ENCODE data around the gene RCOR2. TPM values are rescaled to one million over a fixed set of nuclear protein-coding genes. Genes with fewer than 3 reads are reported as not detected.

The RCOR2 gene
- total RNA-seq, 1 experiment from 2014 or later, result 3.4 TPM

GRCh38 chr11:63911876-63912275 is 5.1 kb downstream of the RCOR2 start:
- intact Hi-C loops (cut with micrococcal nuclease; ENCODE audit: unreplicated experiment), result no loop called here
- BruUV-seq (replicated peaks), result no TSS peak
- ChIA-PET POLR2A (ENCODE audit: unreplicated experiment) (no interaction called here), CTCF (no interaction called here)
- no peak for DNase-seq
- Histone ChIP-seq H4K20me1 (ENCODE audit: insufficient read depth) (peaks cover 6% of the 10 kb centered on the region; the same call in 1 of the 2 replicates), H3K27me3 (ENCODE audit: insufficient read depth, low read depth) (no peaks in the 10 kb centered on the region), H3K27ac (no peak overlapping the region), H3K36me3 (ENCODE audit: low read depth) (no peaks in the 10 kb centered on the region), H3K9me2 (ENCODE audit: insufficient read depth) (no peaks in the 10 kb centered on the region), H2AFZ (no peak overlapping the region), H3K9me3 (ENCODE audit: insufficient read depth, low read depth) (no peaks in the 10 kb centered on the region), H3K79me2 (ENCODE audit: low read depth) (no peaks in the 10 kb centered on the region), H3K4me2 (no peak overlapping the region), H3F3A (ENCODE audit: insufficient read depth, low read depth) (peaks cover 31% of the 10 kb centered on the region), H3K4me1 (replicated peaks; ENCODE audit: insufficient read depth) (0 out of 2 replicates have a peak, but pooled peaks cover 5% of the 10 kb centered on the region), H3K4me3 (no peak overlapping the region)
- TF ChIP-seq EZH2 (IDR thresholded peaks at IDR 0.05; ENCODE audit: low read depth) (no peak), CTCF (conservative IDR thresholded peaks at IDR 0.05) (no peak)

GRCh38 chr11:63911440-63911839 is 5.5 kb downstream of the RCOR2 start:
- no peak overlapping the region for H3K27ac ChIP-seq
- BruUV-seq (replicated peaks), result no TSS peak

GRCh38 chr11:63910675-63911074 is 6.3 kb downstream of the RCOR2 start:
- peaks cover 2% of the 10 kb centered on the region; the same call in 1 of the 2 replicates for H3K36me3 ChIP-seq (ENCODE audit: low read depth)
- H3K4me1 ChIP-seq (replicated peaks; ENCODE audit: insufficient read depth), result no peaks in the 10 kb centered on the region
- H2AFZ ChIP-seq, result no peak overlapping the region
- TF ChIP-seq EZH2 (IDR thresholded peaks at IDR 0.05; ENCODE audit: low read depth) (no peak), CTCF (conservative IDR thresholded peaks at IDR 0.05) (no peak)
- ChIA-PET CTCF (no interaction called here), POLR2A (ENCODE audit: unreplicated experiment) (interaction anchor here (0.7 kb wide), 1 partner anchor 243 kb away, joined by 4 read pairs; no protein-coding TSS in a partner anchor)
- H3K4me2 ChIP-seq, result no peak overlapping the region
- no peak overlapping the region for H3K27ac ChIP-seq
- no peaks in the 10 kb centered on the region for H3K27me3 ChIP-seq (ENCODE audit: insufficient read depth, low read depth)
- BruUV-seq (replicated peaks), result no TSS peak
- H3K9me2 ChIP-seq (ENCODE audit: insufficient read depth), result no peaks in the 10 kb centered on the region
- no peak for DNase-seq
- H3K79me2 ChIP-seq (ENCODE audit: low read depth), result no peaks in the 10 kb centered on the region
- H3K4me3 ChIP-seq, result no peak overlapping the region
- intact Hi-C loops (cut with micrococcal nuclease; ENCODE audit: unreplicated experiment), result no loop called here
- H4K20me1 ChIP-seq (ENCODE audit: insufficient read depth), result peaks cover 10% of the 10 kb centered on the region; the same call in 1 of the 2 replicates
- no peaks in the 10 kb centered on the region for H3K9me3 ChIP-seq (ENCODE audit: insufficient read depth, low read depth)
- peaks cover 33% of the 10 kb centered on the region for H3F3A ChIP-seq (ENCODE audit: insufficient read depth, low read depth)

More at GRCh38 chr11:63911440-63911839, 5.5 kb downstream of the RCOR2 start:
- ChIA-PET CTCF (no interaction called here), POLR2A (ENCODE audit: unreplicated experiment) (interaction anchor here (0.7 kb wide), 1 partner anchor 242 kb away, joined by 4 read pairs; no protein-coding TSS in a partner anchor)
- H3K27me3 ChIP-seq (ENCODE audit: insufficient read depth, low read depth), result no peaks in the 10 kb centered on the region
- intact Hi-C loops (cut with micrococcal nuclease; ENCODE audit: unreplicated experiment), result no loop called here
- peaks cover 33% of the 10 kb centered on the region for H3F3A ChIP-seq (ENCODE audit: insufficient read depth, low read depth)
- TF ChIP-seq CTCF (conservative IDR thresholded peaks at IDR 0.05), result no peak
- TF ChIP-seq EZH2 (IDR thresholded peaks at IDR 0.05; ENCODE audit: low read depth), result no peak
- H3K79me2 ChIP-seq (ENCODE audit: low read depth), result no peaks in the 10 kb centered on the region
- H3K4me1 ChIP-seq (replicated peaks; ENCODE audit: insufficient read depth), result 0 out of 2 replicates have a peak, but pooled peaks cover 3% of the 10 kb centered on the region
- no peak overlapping the region for H3K4me2 ChIP-seq
- DNase-seq, result no peak
- no peaks in the 10 kb centered on the region for H3K9me2 ChIP-seq (ENCODE audit: insufficient read depth)
- H3K36me3 ChIP-seq (ENCODE audit: low read depth), result no peaks in the 10 kb centered on the region
- no peak overlapping the region for H3K4me3 ChIP-seq
- H3K9me3 ChIP-seq (ENCODE audit: insufficient read depth, low read depth), result no peaks in the 10 kb centered on the region
- no peak overlapping the region for H2AFZ ChIP-seq
- H4K20me1 ChIP-seq (ENCODE audit: insufficient read depth), result peaks cover 7% of the 10 kb centered on the region; the same call in 1 of the 2 replicates
